GM21367 (cell line): Measurements from ENCODE around the gene FHAD1.
"Not testable (repeated sequence)": the region's sequence is repeated elsewhere in the genome, so short reads cannot be mapped to it uniquely, and the experiment has no call there.

Experiments
- ATAC-seq: cut with Tn5 transposase; IDR thresholded peaks from one replicate; pipeline ENCODE4 v1.9.1; 2021; ENCODE audit not compliant: unreplicated experiment

The FHAD1 gene

DNA sequence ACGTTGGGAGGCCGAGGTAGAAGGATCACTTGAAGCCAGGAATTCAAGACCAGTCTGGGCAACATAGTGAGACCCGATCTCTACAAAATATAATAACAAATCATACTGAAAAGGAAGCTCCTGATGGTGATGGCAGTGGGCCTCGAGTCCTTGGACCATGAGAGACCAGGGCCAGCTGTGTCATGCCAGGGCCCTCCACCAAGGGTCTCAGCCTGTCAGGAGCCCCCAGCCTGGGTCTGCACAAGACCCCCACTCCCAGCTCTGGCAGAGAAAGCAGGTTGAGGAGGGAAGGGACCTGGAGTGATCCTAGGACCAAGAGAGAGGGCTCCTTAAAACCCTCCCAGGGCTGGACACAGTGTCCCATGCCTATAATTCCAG, 184.5 kb downstream of the FHAD1 start:
- no peak for ATAC-seq

DNA sequence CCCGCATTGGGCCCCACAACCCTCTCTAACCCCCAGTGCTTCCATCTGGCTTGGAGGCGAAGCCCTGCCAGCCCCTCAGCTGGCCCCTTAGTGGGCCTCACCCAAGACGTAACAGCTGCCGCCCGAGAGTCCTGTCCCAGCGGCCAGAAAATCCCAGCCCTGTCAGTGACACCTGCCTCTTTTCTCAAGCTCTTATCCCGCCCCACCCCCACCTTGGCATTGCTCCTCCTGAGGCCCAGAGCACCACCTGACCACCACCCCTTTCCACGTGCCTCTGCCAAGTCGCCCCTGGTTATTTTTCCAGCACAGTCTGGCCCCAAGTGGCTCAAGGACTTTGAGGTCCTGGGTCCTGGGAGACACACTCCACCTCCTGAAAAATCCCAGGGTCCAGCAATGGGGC, 185.3 kb downstream of the FHAD1 start:
- no peak for ATAC-seq

DNA sequence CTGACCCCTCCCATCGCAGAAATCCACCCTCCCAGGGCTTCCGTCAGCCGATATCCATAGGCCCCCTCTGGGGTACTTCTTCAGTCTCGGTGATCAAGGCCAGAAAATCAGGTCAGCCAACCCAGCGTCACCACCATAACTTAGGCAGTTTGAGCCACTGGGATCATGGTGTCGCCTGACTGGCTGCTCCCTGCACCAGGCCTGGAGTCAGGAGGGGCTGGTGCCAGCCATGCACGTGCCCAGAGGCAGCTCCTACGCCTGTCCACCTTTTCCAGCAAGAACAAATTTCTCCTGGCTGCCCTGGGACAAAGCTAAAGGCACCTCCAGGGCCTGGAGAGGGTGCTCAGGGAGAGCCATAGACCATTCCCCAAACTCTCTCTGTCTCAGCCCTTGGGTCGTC, 186.4 kb downstream of the FHAD1 start:
- no peak for ATAC-seq

DNA sequence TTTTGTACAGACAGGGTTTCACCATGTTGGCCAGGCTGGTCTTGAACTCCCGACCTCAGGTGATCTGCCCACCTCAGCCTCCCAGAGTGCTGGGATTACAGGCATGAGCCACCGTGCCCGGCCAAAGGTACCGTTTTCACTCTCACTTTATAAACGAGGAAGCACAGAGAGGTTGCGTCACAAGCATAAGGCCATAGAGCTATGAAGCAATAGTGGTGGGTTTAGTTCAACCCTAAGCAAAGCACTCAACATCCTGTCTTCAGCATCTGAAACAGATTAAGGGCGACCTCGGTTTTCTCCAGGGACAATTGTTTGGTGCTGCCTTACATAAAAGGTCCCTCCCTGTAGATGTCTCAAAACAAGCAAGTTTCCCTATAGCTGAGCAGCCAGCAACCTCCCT, 187.7 kb downstream of the FHAD1 start:
- ATAC-seq: not testable (repeated sequence)

DNA sequence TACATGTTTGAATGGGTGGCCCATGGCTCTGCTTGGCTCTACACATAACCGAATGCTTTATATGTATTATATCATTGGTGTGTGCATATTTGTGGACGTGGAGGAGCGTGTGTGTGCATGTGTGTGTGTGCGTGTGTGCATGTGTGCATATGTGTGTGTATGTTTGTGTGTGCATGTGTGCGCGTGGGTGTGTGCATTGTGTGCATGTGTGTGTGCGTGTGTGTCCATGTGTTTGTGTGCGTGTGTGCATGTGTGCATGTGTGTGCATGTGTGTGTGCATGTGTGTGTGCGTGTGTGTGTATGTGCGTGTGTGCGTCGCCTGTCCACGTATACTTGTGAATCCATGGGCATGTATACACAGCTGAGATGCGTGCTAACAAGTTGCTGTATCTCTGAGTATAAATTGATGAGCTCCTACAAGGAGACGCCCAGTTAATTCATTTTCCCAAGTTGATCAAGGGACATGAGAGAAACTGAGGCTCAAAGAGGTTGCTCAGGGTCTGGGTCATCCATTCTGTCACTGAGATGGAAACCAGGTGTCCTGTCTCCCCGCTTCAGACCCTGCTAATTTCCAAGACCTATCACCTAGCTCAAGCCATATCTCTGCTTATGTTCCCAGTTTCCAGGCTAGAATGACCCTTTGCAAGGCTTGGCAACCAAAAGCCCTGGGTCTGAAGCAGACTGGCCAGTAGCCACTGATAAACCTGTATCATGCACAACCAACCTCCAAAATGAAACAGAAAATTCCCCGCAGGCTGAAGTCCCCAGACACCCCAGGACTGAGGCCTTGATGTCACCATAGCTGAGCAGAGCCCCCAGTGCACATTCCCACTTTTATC, 188.4 kb downstream of the FHAD1 start:
- ATAC-seq: no peak

DNA sequence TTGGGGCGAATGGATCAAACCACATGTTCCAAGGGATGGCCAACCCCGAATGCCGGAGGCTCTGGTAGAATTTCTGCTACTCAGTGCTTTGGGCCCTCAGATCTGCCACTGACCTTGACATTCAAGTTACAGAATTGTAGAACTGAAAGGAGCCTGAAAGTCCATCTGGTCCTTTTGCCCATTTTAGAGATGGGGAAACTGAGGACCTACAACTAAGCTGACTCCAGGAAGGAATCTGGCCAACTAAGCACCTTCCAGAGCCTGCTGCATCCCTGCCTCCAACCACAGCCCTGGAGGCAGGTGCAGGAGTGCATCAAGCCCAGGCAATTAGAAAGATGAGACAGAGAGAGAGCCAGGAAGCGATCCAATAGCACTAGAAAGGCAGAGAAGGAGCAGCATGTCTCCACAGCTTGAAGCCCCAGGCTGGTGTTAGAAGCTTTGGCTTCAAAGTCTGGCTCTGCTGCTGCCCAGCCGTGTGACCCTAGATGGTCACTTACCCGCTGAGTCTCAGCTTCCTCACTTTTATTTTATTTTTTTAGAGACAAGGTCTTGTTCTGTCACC, 189.9 kb downstream of the FHAD1 start:
- no peak for ATAC-seq

DNA sequence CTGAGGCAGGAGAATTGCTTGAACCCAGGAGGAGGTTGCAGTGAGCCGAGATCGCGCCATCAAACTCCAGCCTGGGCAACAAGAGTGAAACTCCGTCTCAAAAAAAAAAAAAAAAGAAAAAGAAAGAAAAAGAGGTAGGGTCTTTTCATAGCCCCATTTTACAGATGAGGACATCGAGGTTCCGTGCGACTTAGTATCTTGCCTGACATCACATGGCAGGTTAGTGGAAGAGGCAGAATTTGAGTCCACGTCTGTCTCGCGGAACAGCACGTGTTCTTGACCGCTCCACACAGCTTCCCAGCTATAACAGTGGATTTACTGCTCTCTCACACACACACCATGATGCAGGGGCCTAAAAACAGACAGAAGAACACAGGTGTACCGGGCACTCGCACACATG, 192.3 kb downstream of the FHAD1 start:
- no peak for ATAC-seq

DNA sequence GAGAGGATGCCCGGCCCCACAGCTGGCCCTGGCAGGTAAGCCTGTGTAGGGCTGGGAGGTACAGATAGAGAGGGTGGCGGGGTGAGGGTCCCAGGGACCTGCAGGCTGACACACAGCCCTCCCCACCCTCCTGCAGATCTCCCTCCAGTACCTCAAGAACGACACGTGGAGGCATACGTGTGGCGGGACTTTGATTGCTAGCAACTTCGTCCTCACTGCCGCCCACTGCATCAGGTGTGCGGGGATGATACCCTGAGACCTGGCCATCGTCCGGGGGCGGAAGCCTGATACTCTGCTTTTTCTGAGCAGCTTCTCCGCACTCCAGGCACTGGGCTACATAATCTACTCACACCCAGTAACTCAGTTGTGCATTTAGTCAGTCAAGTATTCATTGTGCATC, 193.3 kb downstream of the FHAD1 start:
- no peak for ATAC-seq

DNA sequence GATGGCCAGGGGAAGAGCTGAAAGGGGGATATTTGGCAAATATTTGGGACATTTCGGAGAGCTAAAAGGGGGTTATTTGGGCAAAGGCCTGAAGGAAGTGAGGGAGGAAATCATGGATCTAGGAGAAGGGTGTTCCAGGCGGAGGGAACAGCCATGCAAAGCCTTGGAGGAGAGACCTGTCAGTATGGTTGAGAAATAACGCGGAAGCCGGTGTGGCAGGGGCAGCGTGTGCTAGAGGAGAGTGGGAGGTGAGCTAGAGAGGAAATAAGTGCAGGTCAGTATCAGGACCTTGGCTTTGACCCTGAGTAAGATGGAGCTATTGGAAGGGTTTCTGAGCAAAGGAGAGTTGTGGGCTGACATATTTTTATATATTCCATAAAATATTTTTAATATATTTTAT, 194.2 kb downstream of the FHAD1 start:
- ATAC-seq: no peak

DNA sequence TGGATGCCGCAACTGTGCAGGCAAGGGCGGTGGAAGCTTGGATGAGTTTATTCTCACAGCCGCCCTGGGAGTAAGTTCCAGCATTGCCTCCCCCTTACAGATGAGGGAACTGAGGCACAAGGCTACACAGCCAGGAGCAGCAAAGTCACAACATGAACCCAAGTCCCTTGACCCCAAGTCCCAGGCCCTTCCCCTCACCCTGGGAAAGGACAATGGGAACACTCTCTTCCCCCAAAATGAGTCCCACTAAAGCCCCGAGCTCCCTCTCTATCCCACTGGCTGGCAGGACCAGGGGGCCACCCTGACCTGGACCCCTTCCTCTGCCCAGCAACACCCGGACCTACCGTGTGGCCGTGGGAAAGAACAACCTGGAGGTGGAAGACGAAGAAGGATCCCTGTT, 195.1 kb downstream of the FHAD1 start:
- ATAC-seq: no peak

DNA sequence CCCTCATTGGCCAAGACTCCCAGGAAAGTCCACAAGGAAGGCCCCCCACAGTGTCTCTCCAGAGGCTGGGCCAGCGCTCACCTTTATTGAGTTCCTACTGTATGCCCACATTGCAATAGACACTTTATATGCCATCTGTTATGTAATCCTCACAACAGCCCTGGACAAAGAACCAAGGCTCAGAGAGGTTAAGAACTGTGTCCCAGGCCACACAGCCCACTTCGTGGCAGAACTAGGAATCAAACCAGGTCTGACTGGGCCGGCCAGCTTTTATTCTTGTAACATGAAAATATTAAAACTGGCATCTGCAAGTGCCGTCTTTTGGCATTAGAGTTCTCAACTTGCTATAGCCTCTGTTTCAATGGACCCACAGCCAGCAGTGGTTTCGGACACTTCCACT, 195.7 kb downstream of the FHAD1 start:
- ATAC-seq: no peak

DNA sequence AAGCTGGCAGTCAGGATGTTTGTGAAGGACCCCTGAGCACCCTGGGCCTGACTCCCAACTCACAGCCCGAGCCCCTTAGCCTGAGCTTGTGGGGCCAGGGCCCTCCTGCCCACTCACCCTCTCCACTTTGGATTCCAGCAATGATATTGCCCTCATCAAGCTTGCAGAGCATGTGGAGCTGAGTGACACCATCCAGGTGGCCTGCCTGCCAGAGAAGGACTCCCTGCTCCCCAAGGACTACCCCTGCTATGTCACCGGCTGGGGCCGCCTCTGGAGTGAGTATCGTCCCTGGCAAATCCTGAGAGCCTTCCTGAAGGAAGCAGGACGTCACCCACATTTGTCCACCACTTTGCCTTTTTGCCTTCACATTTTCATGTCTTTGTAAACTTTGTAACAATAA, 196.3 kb downstream of the FHAD1 start:
- no peak for ATAC-seq

DNA sequence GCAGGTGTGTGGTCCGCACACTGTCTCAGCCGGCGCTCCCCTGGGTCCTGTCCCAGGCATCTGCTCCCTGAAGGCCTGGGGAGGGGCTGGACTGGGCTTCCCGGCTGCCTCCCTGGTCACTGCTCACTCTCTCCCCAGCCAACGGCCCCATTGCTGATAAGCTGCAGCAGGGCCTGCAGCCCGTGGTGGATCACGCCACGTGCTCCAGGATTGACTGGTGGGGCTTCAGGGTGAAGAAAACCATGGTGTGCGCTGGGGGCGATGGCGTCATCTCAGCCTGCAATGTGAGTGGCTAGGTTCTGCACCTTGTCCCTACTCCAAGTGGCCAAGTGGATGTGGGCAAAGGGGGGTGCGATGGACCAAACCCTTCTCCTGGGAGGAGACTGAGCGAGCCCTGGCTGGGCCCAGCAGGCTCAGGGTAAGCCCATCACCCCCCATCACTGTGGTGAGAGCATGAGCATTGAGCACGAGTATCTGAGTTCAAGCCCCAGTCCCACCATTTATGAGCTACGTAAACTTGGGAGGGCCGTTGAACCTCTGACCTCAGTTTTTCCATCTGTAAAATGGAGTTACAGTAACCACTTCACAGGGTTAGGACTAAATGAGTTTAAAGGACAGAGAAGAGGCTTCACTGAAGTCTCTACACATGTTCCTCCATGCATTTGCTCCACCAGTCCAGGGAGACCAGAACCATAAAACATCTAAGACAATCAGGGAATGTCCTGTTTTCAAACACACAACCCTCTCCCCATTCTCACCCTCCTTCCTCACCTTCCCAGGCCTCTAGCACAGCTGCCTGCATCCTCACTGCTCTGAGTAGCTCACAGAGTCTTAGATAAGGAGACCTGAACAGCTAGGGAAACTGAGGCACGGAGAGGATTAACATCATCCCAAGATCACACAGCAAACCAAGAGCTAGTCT, 197.7 kb downstream of the FHAD1 start:
- ATAC-seq: no peak

DNA sequence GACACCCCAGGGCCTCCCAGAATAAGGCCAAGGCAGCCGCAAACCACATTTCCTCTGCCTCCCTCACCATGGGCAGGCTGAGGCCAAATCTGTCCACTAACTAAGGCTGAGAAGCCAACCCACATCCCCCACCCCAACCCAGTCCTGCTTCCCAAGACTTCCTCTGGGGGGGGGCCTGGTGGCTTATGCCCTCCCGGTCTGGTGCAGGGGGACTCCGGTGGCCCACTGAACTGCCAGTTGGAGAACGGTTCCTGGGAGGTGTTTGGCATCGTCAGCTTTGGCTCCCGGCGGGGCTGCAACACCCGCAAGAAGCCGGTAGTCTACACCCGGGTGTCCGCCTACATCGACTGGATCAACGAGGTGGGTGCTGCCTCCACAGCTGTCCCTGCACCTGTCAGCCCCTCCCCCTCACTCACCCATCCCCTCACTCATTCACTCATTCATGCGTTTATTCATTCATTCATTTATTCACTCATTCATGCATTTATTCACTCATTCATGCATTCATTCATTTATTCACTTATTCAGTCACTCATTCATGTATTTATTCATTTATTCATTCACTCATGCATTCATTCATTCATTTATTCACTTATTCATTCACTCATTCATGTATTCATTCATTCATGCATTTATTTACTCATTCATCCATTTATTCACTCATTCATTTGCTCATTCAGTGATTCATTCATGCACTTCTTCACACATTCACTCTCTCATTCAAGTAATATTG, 198.5 kb downstream of the FHAD1 start:
- no peak for ATAC-seq

DNA sequence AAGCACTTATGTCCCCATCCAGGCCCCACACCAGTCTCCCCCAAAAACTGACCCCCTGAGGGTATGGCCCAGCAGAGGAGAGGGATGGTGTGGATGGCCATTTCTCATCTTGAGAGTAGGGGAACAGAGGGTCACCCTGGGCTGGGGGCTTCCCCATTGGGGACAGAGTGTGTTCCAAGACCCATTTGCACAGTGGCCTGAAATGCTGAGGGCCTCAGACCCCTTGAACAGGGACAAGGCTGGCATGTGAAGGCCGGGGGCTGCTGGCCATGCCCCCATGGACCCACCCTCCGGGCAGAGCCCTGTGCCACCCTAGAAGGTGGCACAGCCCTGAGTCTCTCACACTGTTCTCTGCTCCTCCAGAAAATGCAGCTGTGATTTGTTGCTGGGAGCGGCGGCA, 199.2 kb downstream of the FHAD1 start:
- no peak for ATAC-seq
